Adrenal gland (tissue), 12 donors: ENCODE data around the gene BCAS4. TPM values are rescaled to one million over a fixed set of nuclear protein-coding genes. Genes with fewer than 3 reads are reported as not detected.

Experiments
- DNase-seq, 7 donors: peaks; one replicate each; pipeline ENCODE4 v3.0.0-alpha.2; 2019 to 2020
- H3K27ac ChIP-seq, 5 donors: fragments of 200-600 bp; sonication (generic) in 4 of 5; 1 replicate in 3 of 5; 2 replicates in 2 of 5; pipeline versions ENCODE4 v1.5.1 to v1.8.0; 2016 to 2020; ENCODE audit warnings: mild to moderate bottlenecking in 1 of 5
- H3K27me3 ChIP-seq: fragments of 200-600 bp; 2 replicates; pipeline ENCODE4 v1.8.0; 2021
- H3K36me3 ChIP-seq, 2 donors: fragments of 200-600 bp; replicated peaks in 1 of 2; 1 replicate in 1 of 2; 2 replicates in 1 of 2; pipeline versions ENCODE4 v1.5.1 to v1.8.0; 2018 to 2022
- H3K4me1 ChIP-seq, 2 donors: fragments of 200-600 bp; replicated peaks in 1 of 2; 1 replicate in 1 of 2; 2 replicates in 1 of 2; pipeline versions ENCODE4 v1.5.1 to v1.8.0; 2018 to 2021
- H3K4me3 ChIP-seq, 4 donors: fragments of 200-600 bp; sonication (generic) in 3 of 4; one replicate each; pipeline ENCODE4 v1.5.1; 2016 to 2018
- H3K9me3 ChIP-seq, 3 donors: fragments of 200-600 bp; sonication (generic) in 1 of 3; replicated peaks in 1 of 3; 1 replicate in 2 of 3; 2 replicates in 1 of 3; pipeline versions ENCODE4 v1.5.1 to v1.8.0; 2016 to 2021
- CTCF ChIP-seq, 6 experiments: fragments of 450-650 bp in 4 of 6; fragments of 200-600 bp in 2 of 6; sonication (generic) in 1 of 6; IDR thresholded peaks; 1 replicate in 5 of 6; 2 replicates in 1 of 6; pipeline versions ENCODE4 v1.5.1 to v1.8.0; 2016 to 2021; ENCODE audit warnings: antibody characterized with exemption in 6 of 6, mild to moderate bottlenecking in 2 of 6, moderate library complexity in 1 of 6
- POLR2A ChIP-seq, 2 donors: fragments of 450-650 bp; IDR thresholded peaks; one replicate each; pipeline ENCODE4 v1.6.1; 2017; ENCODE audit warnings: antibody characterized with exemption in 2 of 2, mild to moderate bottlenecking in 2 of 2, moderate library complexity in 1 of 2
- WGBS, 4 donors: extraction: QIAGEN DNeasy Blood & Tissue Kit in 2 of 4; methylation state at CpG; one replicate each; pipeline versions ENCODE4 v1.1.5 to v1.1.7; 2013 to 2017; 5-methylcytosine and 5-hydroxymethylcytosine counted together
- intact Hi-C, 2 donors: fragments of 100-400 bp; cut with DNase I; formaldehyde crosslinking; loops; one replicate each; pipeline versions ENCODE4 v1.14.1 to v1.15.0; 2022 to 2023
- polyA plus RNA-seq, 3 donors: library from polyadenylated mRNA; stranded (reverse); fragments of 200-250 nt in 2 of 3; fragments of 350-450 nt in 1 of 3; fragmentation: Illumina TruSeq in 1 of 3; extraction: RNeasy Lipid Tissue Mini Kit (QIAGEN cat#74804) in 1 of 3; gene quantifications; one replicate each; pipeline ENCODE4 v1.2.3, GENCODE V29; 2013 to 2014
- total RNA-seq, 9 donors: library from RNA; depleted of rRNA in 4 of 9; stranded (reverse); fragments of >200 nt in 4 of 9; fragments of 120-200 nt in 1 of 9; fragmentation: NEBNext Ultra II Directional in 1 of 9; extraction: Animal tissue kit (Norgen Biotek cat#: 25700) in 1 of 9; gene quantifications; one replicate each; pipeline versions ENCODE4 v1.1.0 to v1.2.4, GENCODE V29; 2013 to 2023
- donor health status: healthy with polysubstance abuse.
- donor health status: Bipolar disorder and iron deficiency.
- donor health status: DM: yes; HTN: yes; CAD: no.
- donor health status: DM: no; HTN: no; CAD: no.
- donor health status: DM: no; HTN: no; CAD: no.
- donor health status: DM: yes; HTN: yes; CAD: no.

BCAS4 gene
- total and polyA plus RNA-seq, 12 donors: 0.66 to 5.1 (median 1.5) TPM

GRCh38 chr20:50747275-50747674, 47.6 kb upstream of the BCAS4 start:
- Histone ChIP-seq H3K9me3 (no peaks in the 10 kb centered on the region), H3K4me1 (peaks cover 0 to 15% of the 10 kb centered on the region in 2 donors), H3K4me3 (no peak overlapping the region), H3K27ac (no peak overlapping the region), H3K27me3 (no peaks in the 10 kb centered on the region), H3K36me3 (no peaks in the 10 kb centered on the region)
- intact Hi-C loops: loop anchor here in 1 of 2 donors (10.0 kb wide), 1 partner anchor 152 kb away; no protein-coding TSS in a partner anchor
- WGBS, 4 donors: 94 to 100% (median 97%) methylated on average over 2 of the region's 2 CpGs
- DNase-seq: no peak
- no peak for TF ChIP-seq POLR2A (IDR thresholded peaks at IDR 0.05)
- TF ChIP-seq CTCF (IDR thresholded peaks at IDR 0.05): no peak

- 77 to 85% (median 84%) methylated on average over 8 of the region's 8 CpGs for WGBS, 4 donors
- no peak for DNase-seq
- intact Hi-C loops: loop anchor here in 1 of 2 donors (10.0 kb wide), 1 partner anchor 565 kb away; no protein-coding TSS in a partner anchor
- H3K36me3 ChIP-seq: no peaks in the 10 kb centered on the region
- H3K27me3 ChIP-seq: no peaks in the 10 kb centered on the region
- no peaks in the 10 kb centered on the region for H3K4me1 ChIP-seq
- no peak for TF ChIP-seq CTCF (IDR thresholded peaks at IDR 0.05)
- no peak for TF ChIP-seq POLR2A (IDR thresholded peaks at IDR 0.05)
- H3K4me3 ChIP-seq: no peak overlapping the region
- peaks cover 0 to 5% (median 0%) of the 10 kb centered on the region in 3 donors for H3K9me3 ChIP-seq
- H3K27ac ChIP-seq: no peak overlapping the region
Observed at GRCh38 chr20:50750145-50750671, 44.7 kb upstream of the BCAS4 start.

GRCh38 chr20:50753152-50753551, 41.7 kb upstream of the BCAS4 start:
- WGBS, 4 donors: 91 to 97% (median 94%) methylated on average over 3 of the region's 3 CpGs
- peaks cover 0 to 5% (median 0%) of the 10 kb centered on the region in 3 donors for H3K9me3 ChIP-seq
- H3K36me3 ChIP-seq: no peaks in the 10 kb centered on the region
- no peak for TF ChIP-seq CTCF (IDR thresholded peaks at IDR 0.05)
- TF ChIP-seq POLR2A (IDR thresholded peaks at IDR 0.05): no peak
- H3K4me3 ChIP-seq: no peak overlapping the region
- no peak for DNase-seq
- H3K27me3 ChIP-seq: no peaks in the 10 kb centered on the region
- H3K4me1 ChIP-seq: no peaks in the 10 kb centered on the region
- no peak overlapping the region for H3K27ac ChIP-seq
- intact Hi-C loops: loop anchor here in 1 of 2 donors (10.0 kb wide), 1 partner anchor 568 kb away; no protein-coding TSS in a partner anchor

- WGBS, 4 donors: 90 to 95% (median 90%) methylated on average over 4 of the region's 4 CpGs
- Histone ChIP-seq H3K4me3 (no peak overlapping the region), H3K9me3 (peaks cover 0 to 5% (median 0%) of the 10 kb centered on the region in 3 donors), H3K4me1 (no peaks in the 10 kb centered on the region), H3K27me3 (no peaks in the 10 kb centered on the region), H3K36me3 (no peaks in the 10 kb centered on the region), H3K27ac (no peak overlapping the region)
- TF ChIP-seq POLR2A (IDR thresholded peaks at IDR 0.05) (no peak), CTCF (IDR thresholded peaks at IDR 0.05) (no peak)
- intact Hi-C loops: loop anchor here in 1 of 2 donors (10.0 kb wide), 1 partner anchor 570 kb away; no protein-coding TSS in a partner anchor
- no peak for DNase-seq
Observed at GRCh38 chr20:50754420-50754819, 40.4 kb upstream of the BCAS4 start.
